ENCODE measurements around the gene UBC.
"Not testable (repeated sequence)": the region's sequence is repeated elsewhere in the genome, so short reads cannot be mapped to it uniquely, and the experiment has no call there.

Gene UBC

GRCh38 chr12:124920353-124920935, 6.0 kb upstream of the UBC start:
- Histone ChIP-seq H3K4me1 (ENCODE audit: control insufficient read depth, insufficient read depth, low read length) (peaks cover 39% of the 10 kb centered on the region), H3K27me3 (ENCODE audit: control insufficient read depth in 1 of 2, insufficient read depth in 2 of 2, low read length in 2 of 2) (no peaks in the 10 kb centered on the region), H3K27ac (ENCODE audit: low read length) (peak overlapping the region; percentile 67), H3K9me3 (ENCODE audit: control insufficient read depth in 2 of 2, low read length in 2 of 2) (no peaks in the 10 kb centered on the region), H3K36me3 (ENCODE audit: control insufficient read depth in 2 of 2, insufficient read depth in 2 of 2, low read length in 2 of 2) (no peaks in the 10 kb centered on the region), H3K4me3 (ENCODE audit: low read length in 2 of 2) (no peak overlapping the region), H3K9ac (ENCODE audit: low read length in 2 of 2) (no peak overlapping the region)

- Histone ChIP-seq H3K4me3 (ENCODE audit: low read length in 2 of 2) (no peak overlapping the region), H3K27me3 (ENCODE audit: control insufficient read depth in 1 of 2, insufficient read depth in 2 of 2, low read length in 2 of 2) (no peaks in the 10 kb centered on the region), H3K36me3 (ENCODE audit: control insufficient read depth in 2 of 2, insufficient read depth in 2 of 2, low read length in 2 of 2) (no peaks in the 10 kb centered on the region), H3K9me3 (ENCODE audit: control insufficient read depth in 2 of 2, low read length in 2 of 2) (no peaks in the 10 kb centered on the region), H3K9ac (ENCODE audit: low read length in 2 of 2) (peak overlapping the region in 1 of 2 donors; percentile 1), H3K4me1 (ENCODE audit: control insufficient read depth, insufficient read depth, low read length) (peaks cover 42% of the 10 kb centered on the region), H3K27ac (ENCODE audit: low read length) (peak overlapping the region; percentile 100)
Measured at GRCh38 chr12:124919521-124920352, 5.3 kb upstream of the UBC start.

- peaks cover 45% of the 10 kb centered on the region for H3K4me1 ChIP-seq (ENCODE audit: control insufficient read depth, insufficient read depth, low read length)
Measured at GRCh38 chr12:124918622-124918988, 4.2 kb upstream of the UBC start.

GRCh38 chr12:124917841-124918621, 3.6 kb upstream of the UBC start:
- H3K9ac ChIP-seq (ENCODE audit: low read length in 2 of 2): peak overlapping the region; percentile 44 to 92
- H3K4me1 ChIP-seq (ENCODE audit: control insufficient read depth, insufficient read depth, low read length): peaks cover 45% of the 10 kb centered on the region
- peak overlapping the region; percentile 31 to 71 for H3K4me3 ChIP-seq (ENCODE audit: low read length in 2 of 2)
- no peaks in the 10 kb centered on the region for H3K9me3 ChIP-seq (ENCODE audit: control insufficient read depth in 2 of 2, low read length in 2 of 2)
- H3K27me3 ChIP-seq (ENCODE audit: control insufficient read depth in 1 of 2, insufficient read depth in 2 of 2, low read length in 2 of 2): no peaks in the 10 kb centered on the region
- peak overlapping the region; percentile 100 for H3K27ac ChIP-seq (ENCODE audit: low read length)
- peaks cover 4 to 5% of the 10 kb centered on the region in 2 donors for H3K36me3 ChIP-seq (ENCODE audit: control insufficient read depth in 2 of 2, insufficient read depth in 2 of 2, low read length in 2 of 2)

More at GRCh38 chr12:124918622-124918988, 4.2 kb upstream of the UBC start:
- peak overlapping the region in 1 of 2 donors; percentile 71 for H3K4me3 ChIP-seq (ENCODE audit: low read length in 2 of 2)
- H3K9me3 ChIP-seq (ENCODE audit: control insufficient read depth in 2 of 2, low read length in 2 of 2); H3K36me3 ChIP-seq (ENCODE audit: control insufficient read depth in 2 of 2, insufficient read depth in 2 of 2, low read length in 2 of 2); H3K27me3 ChIP-seq (ENCODE audit: control insufficient read depth in 1 of 2, insufficient read depth in 2 of 2, low read length in 2 of 2): not testable (repeated sequence)
- H3K27ac ChIP-seq (ENCODE audit: low read length): peak overlapping the region; percentile 100
- peak overlapping the region in 1 of 2 donors; percentile 44 for H3K9ac ChIP-seq (ENCODE audit: low read length in 2 of 2)

- peaks cover 4 to 7% of the 10 kb centered on the region in 2 donors for H3K36me3 ChIP-seq (ENCODE audit: control insufficient read depth in 2 of 2, insufficient read depth in 2 of 2, low read length in 2 of 2)
- peak overlapping the region; percentile 100 for H3K27ac ChIP-seq (ENCODE audit: low read length)
- H3K9me3 ChIP-seq (ENCODE audit: control insufficient read depth in 2 of 2, low read length in 2 of 2): no peaks in the 10 kb centered on the region
- peak overlapping the region; percentile 67 to 100 for H3K4me3 ChIP-seq (ENCODE audit: low read length in 2 of 2)
- H3K4me1 ChIP-seq (ENCODE audit: control insufficient read depth, insufficient read depth, low read length): peaks cover 50% of the 10 kb centered on the region
- no peaks in the 10 kb centered on the region for H3K27me3 ChIP-seq (ENCODE audit: control insufficient read depth in 1 of 2, insufficient read depth in 2 of 2, low read length in 2 of 2)
- H3K9ac ChIP-seq (ENCODE audit: low read length in 2 of 2): peak overlapping the region; percentile 92 to 97
Measured at GRCh38 chr12:124917135-124917840, 2.8 kb upstream of the UBC start.

GRCh38 chr12:124916374-124917134, 2.1 kb upstream of the UBC start:
- peak overlapping the region; percentile 68 to 97 for H3K9ac ChIP-seq (ENCODE audit: low read length in 2 of 2)
- peak overlapping the region; percentile 100 for H3K27ac ChIP-seq (ENCODE audit: low read length)
- peak overlapping the region; percentile 67 to 100 for H3K4me3 ChIP-seq (ENCODE audit: low read length in 2 of 2)

GRCh38 chr12:124915239-124916236, 1.1 kb upstream of the UBC start:
- peak overlapping the region; percentile 93 to 100 for H3K4me3 ChIP-seq (ENCODE audit: low read length in 2 of 2)
- peak overlapping the region; percentile 97 to 100 for H3K9ac ChIP-seq (ENCODE audit: low read length in 2 of 2)
- peaks cover 57% of the 10 kb centered on the region for H3K4me1 ChIP-seq (ENCODE audit: control insufficient read depth, insufficient read depth, low read length)
- no peaks in the 10 kb centered on the region for H3K9me3 ChIP-seq (ENCODE audit: control insufficient read depth in 2 of 2, low read length in 2 of 2)
- H3K27me3 ChIP-seq (ENCODE audit: control insufficient read depth in 1 of 2, insufficient read depth in 2 of 2, low read length in 2 of 2): no peaks in the 10 kb centered on the region
- H3K36me3 ChIP-seq (ENCODE audit: control insufficient read depth in 2 of 2, insufficient read depth in 2 of 2, low read length in 2 of 2): peaks cover 15 to 16% of the 10 kb centered on the region in 2 donors
- H3K27ac ChIP-seq (ENCODE audit: low read length): peak overlapping the region; percentile 100

More at GRCh38 chr12:124916374-124917134, 2.1 kb upstream of the UBC start:
- Histone ChIP-seq H3K4me1 (ENCODE audit: control insufficient read depth, insufficient read depth, low read length) (peaks cover 47% of the 10 kb centered on the region), H3K36me3 (ENCODE audit: control insufficient read depth in 2 of 2, insufficient read depth in 2 of 2, low read length in 2 of 2) (peaks cover 6 to 9% of the 10 kb centered on the region in 2 donors), H3K27me3 (ENCODE audit: control insufficient read depth in 1 of 2, insufficient read depth in 2 of 2, low read length in 2 of 2) (no peaks in the 10 kb centered on the region), H3K9me3 (ENCODE audit: control insufficient read depth in 2 of 2, low read length in 2 of 2) (no peaks in the 10 kb centered on the region)

GRCh38 chr12:124913474-124914391, 717 bp downstream of the UBC start:
- Histone ChIP-seq H3K36me3 (ENCODE audit: control insufficient read depth in 2 of 2, insufficient read depth in 2 of 2, low read length in 2 of 2) (peaks cover 15 to 16% of the 10 kb centered on the region in 2 donors), H3K9me3 (ENCODE audit: control insufficient read depth in 2 of 2, low read length in 2 of 2) (no peaks in the 10 kb centered on the region), H3K27me3 (ENCODE audit: control insufficient read depth in 1 of 2, insufficient read depth in 2 of 2, low read length in 2 of 2) (no peaks in the 10 kb centered on the region), H3K9ac (ENCODE audit: low read length in 2 of 2) (peak overlapping the region; percentile 97 to 100), H3K4me1 (ENCODE audit: control insufficient read depth, insufficient read depth, low read length) (peaks cover 66% of the 10 kb centered on the region), H3K27ac (ENCODE audit: low read length) (peak overlapping the region; percentile 100), H3K4me3 (ENCODE audit: low read length in 2 of 2) (peak overlapping the region; percentile 93 to 100)

Data from stomach smooth muscle (tissue), 2 donors.